Measurements from ENCODE around the gene HPSE.

DNA sequence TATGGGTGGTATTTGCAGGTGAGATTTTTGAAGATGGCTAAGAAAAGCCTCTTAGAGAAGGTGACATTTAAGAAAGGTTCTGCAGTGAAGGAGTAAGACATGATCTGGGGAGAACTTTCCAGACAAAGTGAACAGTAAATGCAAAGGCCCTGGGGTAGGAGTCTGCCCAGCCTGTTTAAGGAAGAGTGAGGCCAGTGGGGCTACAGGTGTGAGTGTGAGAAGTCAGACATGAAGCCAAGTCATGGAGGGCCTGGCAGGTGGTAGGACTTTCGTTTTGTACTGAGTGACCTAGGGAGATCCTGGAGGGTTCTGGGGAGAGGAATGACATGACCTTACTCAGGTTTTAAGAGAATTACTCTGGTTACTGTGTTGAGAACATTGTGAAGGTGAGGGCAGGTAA lies 71.5 kb downstream of the HPSE start:
- no peak for TF ChIP-seq POLR2AphosphoS5 (IDR thresholded peaks at IDR 0.05)
- TF ChIP-seq, protein P1, sequence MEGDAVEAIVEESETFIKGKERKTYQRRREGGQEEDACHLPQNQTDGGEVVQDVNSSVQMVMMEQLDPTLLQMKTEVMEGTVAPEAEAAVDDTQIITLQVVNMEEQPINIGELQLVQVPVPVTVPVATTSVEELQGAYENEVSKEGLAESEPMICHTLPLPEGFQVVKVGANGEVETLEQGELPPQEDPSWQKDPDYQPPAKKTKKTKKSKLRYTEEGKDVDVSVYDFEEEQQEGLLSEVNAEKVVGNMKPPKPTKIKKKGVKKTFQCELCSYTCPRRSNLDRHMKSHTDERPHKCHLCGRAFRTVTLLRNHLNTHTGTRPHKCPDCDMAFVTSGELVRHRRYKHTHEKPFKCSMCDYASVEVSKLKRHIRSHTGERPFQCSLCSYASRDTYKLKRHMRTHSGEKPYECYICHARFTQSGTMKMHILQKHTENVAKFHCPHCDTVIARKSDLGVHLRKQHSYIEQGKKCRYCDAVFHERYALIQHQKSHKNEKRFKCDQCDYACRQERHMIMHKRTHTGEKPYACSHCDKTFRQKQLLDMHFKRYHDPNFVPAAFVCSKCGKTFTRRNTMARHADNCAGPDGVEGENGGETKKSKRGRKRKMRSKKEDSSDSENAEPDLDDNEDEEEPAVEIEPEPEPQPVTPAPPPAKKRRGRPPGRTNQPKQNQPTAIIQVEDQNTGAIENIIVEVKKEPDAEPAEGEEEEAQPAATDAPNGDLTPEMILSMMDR (IDR thresholded peaks at IDR 0.05): no peak
- TF ChIP-seq POLR2A (IDR thresholded peaks at IDR 0.05): no peak
